Ureter (tissue), 1 donor: ENCODE data around the gene UGDH. TPM values are rescaled to one million over a fixed set of nuclear protein-coding genes. Genes with fewer than 3 reads are reported as not detected.
"Not testable (repeated sequence)": the region's sequence is repeated elsewhere in the genome, so short reads cannot be mapped to it uniquely, and the experiment has no call there.

Experiments
- DNase-seq: peaks from one replicate; pipeline ENCODE4 v3.0.0-alpha.2; 2020; ENCODE audit warnings: low spot score
- total RNA-seq: library from RNA; stranded (reverse); gene quantifications from one replicate; pipeline ENCODE4 v1.2.4, GENCODE V29; 2023
- donor health status: DM: yes; HTN: yes; CAD: no.

Gene UGDH
- 76.0 TPM for total RNA-seq

DNA sequence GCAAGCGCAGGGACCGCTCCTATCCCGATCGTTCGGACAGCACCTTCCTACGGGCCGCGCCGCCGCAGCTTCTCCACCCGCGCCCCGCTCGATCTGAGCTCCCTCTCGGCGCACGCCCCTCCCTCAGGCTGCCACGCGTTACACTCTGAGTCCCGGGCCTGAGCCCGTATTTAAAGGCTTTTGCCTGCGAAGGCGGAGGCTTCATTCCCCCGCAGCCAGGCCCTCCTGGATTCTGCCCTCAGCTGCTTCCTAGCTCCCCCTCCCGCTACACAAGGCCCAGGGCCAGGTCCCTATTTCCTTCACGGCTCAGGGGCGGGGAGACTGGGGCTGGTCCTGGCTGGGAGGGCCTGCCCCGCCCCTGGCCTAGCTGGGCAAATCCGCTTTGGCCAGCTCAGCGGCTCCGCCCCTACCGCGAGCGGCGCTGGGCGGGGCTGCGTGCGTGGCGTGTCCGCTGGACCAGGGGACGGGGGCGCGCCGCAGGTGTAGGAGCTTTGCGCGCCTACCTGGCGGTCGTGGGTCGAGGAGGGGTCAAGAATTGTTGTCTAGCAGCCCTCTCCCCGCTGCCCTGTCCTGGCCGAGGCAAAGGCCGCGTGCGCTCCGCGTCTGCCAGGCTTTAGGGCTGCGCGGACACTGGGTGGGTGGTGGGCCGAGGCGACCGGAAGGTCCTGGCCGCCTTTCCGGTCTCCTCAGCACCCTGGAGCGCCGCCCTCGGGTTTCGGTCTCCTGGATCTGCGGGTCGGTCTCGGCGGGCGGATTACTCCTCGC lies at the start of gene UGDH:
Gene UGDH, minus strand, starts transcription at position 144 of the 765 bp plus-strand sequence. CDS start 5,927 bp downstream, outside the sequence.
- DNase-seq: peak; percentile 97

DNA sequence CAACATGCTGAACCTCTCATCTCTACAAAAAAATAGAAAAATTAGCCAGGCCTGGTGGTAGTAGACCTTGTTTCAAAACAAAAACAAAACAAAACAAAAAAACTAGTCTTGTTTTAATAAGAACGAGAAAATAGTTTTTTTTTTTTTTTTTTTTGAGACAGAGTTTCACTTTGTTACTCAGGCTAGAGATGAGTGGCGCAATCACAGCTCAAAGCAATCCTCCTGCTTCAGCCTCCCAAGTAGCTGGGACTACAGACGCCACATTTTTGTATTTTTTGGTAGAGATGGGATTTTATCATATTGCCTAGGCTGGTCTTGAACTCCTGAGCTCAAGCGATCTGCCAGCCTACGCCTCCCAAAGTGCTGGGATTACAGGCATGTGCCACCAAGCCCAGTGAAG lies 47.7 kb upstream of the UGDH start:
- no peak for DNase-seq

DNA sequence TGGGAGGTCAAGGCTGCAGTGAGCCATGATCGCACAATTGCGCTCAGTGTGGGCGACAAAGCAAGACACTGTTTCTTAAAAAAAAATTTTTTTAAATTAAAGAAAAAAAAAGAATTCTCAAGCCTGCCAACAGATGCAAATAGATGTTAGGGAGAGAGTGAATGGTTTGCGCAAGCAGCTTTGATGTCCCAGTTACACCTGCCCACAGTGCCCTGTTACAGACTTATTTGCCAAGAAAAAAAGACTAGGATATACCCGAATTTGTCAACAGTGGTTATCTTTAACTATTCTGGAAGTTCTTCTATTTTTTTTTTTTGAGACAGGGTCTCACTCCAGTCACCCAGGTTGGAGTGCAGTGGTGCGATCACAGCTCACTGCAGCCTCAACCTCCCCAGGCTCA lies 44.3 kb upstream of the UGDH start:
- DNase-seq: no peak

DNA sequence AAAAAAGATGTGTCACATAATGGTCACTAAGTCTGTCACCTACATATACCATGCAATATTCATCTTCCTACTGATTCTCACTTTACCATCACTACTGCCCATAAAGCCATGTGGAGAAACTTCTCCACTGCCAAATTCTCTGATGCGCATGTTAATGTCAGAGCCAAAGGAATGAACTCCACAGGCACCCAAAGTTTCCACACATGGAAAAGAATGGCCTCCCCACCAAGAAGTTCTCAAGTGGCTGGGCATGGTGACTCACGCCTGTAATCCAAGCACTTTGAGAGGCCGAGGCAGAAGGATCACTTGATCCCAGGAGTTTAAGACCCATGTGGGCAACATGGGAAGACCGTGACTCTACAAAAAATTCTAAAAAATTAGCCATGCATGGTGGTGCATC lies 43.8 kb upstream of the UGDH start:
- DNase-seq: no peak

DNA sequence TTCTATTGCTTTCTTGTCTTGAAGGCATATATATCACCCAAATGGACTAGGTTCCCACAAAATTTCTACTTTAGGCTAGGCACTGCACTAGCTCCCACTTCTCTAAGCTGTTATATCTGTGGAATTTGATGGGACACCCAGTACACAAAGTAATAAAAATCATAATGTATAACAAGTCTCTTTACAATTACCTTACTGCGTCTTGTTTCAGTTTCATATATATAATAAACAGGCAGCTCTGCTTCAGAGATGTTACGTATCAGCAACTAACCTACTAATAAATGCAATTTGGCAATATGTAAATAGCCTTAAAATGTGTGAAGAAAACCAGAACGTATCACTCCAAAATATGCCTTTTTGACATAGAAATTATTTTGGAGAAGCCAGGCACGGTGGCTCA lies 42.0 kb upstream of the UGDH start:
- DNase-seq: no peak

DNA sequence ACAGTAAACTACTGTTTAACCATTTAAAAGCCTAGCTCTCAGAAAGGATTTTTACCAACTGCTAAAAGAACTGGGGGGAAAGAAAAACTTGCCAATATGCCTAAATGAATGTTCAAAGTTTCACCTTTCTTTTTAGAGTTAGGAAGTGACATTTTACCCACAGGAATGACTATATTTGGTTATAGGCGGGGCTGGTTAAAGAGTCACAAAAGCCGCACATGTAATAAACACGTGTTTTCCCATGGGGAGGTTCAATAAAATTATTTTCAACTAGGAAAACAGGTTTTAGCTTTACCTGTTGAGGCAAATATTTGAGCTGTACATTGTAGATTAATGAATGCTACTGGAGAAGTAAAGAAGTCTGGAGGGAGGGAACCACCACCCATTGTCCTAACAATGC lies 41.6 kb upstream of the UGDH start:
- no peak for DNase-seq

DNA sequence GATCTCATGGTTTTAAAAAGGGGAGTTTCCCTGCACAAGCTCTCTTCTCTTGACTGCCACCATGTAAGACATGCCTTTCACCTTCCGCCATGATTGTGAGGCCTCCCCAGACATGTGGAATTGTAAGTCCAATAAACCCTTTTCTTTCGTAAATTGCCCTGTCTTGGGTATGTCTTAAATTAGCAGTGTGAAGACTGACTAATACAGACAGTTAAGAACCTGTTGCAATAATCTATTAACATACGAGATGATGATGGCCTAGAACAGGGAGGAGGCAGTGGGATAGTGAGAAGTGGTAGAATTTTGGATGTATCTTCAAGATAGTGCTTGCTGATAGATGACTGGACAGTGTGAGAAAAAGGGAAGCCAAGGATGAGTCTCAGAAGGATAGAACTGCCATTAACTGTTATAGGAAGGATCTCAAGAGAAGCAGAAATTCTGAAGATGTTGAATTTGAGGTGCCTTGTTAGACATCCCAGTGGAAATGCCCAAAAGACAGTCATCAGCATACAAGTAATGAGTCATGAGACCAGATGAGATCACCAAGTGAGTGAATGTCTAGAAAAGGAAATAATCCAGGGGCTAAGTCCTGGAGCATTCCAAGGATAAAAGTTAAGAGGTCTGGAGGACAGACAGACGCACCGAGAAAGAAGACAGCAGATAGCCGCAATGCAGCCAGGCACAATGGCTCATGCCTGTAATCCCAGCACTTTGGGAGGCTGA lies 38.8 kb upstream of the UGDH start:
- no peak for DNase-seq

DNA sequence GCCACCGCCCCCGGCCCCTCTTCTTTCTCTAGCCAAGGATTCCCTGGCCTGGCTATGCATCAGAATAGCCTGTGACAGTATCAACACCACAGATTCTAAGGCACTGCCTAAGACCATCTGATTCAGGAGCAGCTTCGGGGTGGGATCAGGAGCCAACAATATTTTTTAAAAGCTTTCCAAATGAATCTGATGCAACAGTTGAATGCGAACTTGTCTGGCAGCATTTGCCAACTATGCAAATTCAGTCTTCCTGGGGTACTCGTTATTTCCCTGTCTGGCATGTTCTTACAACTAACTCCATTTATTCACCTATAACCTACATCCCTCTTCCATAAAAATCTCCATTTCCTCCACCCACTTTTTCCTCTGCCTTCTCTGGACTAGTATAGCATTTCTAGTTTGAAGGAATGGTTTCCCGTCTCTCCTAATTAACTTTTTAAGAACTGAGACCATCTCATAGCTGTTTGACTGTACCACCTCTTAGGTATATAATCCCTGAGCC lies 36.2 kb upstream of the UGDH start:
- no peak for DNase-seq

DNA sequence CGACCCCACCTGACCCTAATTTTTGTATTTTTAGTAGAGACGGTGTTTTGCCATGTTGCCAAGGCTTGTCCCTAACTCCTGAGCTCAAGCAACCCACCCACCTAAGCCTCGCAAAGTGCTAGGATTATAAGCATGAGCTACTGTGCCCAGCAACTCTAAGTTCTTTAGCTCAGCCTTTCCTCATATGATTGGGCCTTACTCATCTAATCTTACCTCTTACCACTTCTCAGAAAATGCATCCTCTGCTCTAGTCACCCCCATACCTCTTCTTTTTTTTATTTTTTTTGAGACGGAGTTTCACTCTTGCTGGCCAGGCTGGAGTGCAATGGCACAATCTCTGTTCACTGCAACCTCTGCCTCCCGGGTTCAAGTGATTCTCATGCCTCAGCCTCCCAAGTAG lies 35.6 kb upstream of the UGDH start:
- DNase-seq: no peak

DNA sequence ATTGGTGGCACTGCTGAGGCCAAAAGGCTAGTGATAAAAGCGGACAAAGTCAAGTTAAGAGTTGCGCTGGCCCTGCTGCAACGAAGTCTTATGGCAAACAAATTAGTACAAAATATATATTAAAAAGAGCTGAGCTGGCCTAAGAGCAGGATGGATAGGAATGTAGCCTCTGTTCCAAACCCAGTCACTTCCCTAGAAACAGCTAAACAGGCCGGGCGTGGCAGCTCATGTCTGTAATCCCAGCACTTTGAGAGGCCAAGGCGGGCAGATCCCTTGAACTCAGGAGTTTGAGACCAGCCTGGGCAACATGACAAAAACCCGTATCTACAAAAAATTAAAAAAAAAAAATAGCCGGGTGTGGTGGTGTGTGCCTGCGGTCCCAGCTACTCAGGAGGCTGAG lies 32.4 kb upstream of the UGDH start:
- DNase-seq: no peak

DNA sequence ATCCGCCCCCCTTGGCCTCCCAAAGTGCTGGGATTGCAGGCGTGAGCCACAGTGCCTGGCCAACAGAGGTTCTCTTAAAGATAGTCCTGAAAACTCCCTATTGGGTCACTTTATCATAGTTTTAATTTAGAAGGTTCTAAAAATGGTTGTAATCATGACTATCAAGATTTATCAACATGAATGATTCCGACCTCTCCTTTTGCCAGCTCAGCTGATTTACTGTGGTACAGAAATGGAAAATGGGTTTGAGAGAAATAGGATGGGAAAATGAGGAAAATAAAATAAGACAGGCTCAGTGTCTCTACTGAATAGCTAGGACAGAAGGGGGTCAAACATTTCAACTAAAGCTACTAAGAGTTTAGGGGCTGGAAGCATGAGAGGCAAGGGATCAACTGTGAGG lies 28.2 kb upstream of the UGDH start:
- DNase-seq: no peak

DNA sequence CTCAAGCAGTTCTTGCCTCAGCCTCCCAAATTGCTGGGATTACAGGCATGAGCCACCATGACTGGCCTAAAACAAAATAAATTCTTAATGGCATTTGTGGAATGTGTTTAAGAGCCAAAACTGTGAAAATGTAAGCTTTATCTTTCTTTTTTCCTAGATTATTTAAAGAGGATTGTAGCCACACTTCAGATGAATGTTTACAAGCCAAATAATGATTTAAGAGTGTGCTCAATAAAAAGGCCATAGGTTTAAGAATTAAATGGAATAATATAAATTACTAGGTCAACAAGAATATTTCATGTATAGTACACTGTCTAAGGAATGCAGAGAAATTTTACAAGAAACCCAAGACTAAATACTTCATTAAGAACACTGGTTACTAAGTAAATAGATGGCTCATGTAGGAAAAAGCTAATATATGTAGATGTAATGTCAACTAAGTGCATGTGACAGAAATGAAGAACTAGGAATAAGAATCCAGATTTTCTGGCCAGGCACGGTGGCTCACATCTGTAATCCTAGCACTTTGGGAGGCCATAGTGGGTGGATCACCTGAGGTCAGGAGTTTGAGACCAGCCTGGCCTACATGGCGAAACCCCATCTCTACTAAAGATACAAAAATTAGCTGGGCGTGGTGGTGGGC lies 21.3 kb upstream of the UGDH start:
- DNase-seq: no peak

DNA sequence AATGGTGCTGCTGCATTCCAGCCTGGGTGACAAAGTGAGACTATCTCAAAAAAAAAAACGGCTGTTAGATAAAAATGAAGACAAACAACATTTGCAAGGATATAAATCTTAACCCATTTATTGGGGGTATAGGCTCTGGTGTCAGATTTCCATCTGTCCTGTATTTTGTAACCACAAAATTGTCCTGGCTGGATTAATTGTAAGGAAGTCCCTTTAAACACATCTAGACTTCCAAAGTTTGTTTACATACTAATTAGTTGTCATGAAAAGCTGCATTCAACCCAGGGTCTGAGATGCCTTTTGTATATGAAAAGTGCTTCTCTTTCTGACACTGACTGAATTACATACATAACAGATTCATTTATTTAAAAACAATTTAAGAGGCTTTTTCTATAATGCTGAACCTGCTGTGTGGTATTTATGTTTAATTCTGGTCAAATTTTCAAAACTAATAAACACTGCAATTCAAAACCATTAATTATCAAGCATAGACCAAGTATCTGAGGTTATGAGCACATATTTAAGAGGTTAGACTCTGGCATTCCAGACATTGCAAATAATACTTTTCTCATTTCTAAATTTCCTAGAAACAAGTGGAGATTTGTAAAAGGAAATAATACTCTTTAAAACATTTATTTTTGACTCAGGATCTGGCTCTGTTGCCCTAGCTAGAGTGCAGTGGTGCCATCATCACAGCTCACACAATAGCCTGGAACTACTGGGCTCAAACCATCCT lies 17.5 kb upstream of the UGDH start:
- no peak for DNase-seq

DNA sequence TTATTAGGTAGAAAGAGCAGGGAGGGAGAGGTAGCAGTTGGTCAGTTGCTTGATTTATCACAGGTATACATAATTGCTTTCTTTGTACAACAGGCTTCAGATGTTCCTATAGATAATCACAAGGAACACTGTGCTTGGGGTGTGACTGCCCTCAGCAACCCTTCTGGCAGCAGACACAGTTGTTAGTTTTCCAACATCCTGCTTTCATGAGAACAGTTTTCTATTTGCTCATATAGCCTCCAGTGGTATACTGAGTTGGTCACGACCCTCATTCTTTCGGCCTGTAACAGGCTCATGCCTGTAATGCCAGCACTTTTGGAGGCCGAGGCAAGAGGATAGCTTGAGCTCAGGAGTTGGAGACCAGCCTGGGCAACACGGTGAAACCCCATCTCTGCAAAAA lies 16.8 kb upstream of the UGDH start:
- not testable (repeated sequence) for DNase-seq

DNA sequence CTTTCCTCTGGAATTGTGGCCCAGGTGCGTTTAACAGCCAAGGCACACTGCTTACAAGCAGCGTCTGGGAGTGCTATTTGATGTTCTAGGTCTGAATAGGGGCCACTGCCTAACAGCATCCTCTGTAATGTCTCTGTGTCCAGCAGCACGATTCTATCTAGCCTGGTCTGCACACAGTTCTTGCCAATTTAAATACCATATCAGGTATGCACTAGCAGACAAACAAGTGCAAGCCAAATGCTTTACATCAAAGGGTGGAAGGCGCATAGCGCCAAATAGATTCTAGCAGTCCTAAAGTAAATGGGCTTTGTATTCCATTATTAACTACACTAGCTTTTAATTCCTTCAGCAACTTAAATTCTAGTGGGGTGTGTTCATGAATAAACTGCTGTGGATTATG lies 15.8 kb upstream of the UGDH start:
- no peak for DNase-seq

DNA sequence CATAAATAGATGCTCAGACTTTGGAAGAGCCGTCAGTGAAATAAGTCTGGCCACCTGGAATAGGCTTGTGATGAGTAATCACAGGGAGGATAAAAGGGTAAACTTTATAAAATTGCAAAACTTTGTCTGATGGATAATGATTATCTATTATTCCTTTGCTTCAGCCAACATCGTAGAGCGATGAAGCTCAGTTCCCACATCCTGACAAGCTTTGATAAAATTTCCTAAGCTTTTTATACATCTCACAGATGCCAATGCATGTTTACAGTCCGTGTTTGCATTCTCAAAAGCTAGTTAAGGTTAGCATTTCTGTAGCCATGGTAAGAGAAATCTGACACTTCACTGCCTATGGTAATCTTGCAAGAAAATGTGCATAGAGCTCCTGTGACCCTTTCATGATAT lies 15.4 kb upstream of the UGDH start:
- DNase-seq: no peak

DNA sequence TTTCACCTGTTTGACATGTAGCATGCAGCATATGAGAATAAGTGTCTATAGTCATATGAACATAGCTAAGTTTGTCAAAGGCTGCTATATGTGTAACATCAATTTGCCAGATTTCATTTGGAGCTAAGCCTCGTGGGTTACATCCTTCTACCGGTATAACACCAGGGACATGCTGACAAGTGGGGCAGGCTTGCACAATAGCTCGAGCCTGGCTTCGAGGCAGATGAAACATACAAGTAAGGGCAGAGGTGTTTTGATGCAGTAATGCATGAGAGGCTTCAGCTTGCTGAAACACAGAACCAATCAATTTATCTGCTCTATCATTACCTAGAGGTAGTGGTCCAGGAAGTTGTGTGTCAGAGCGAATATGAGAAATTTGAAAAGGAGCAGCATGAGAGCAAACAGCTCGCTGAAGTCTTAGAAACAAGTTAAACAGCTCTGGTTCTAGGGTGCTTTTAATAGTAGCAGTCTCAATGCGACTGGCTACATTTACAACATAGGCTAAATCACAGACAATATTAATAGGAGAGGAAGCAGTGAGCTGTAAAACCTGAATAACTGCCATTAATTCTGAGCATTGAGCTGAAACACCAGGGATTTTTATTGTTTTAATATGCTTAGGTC lies 14.9 kb upstream of the UGDH start:
- no peak for DNase-seq

DNA sequence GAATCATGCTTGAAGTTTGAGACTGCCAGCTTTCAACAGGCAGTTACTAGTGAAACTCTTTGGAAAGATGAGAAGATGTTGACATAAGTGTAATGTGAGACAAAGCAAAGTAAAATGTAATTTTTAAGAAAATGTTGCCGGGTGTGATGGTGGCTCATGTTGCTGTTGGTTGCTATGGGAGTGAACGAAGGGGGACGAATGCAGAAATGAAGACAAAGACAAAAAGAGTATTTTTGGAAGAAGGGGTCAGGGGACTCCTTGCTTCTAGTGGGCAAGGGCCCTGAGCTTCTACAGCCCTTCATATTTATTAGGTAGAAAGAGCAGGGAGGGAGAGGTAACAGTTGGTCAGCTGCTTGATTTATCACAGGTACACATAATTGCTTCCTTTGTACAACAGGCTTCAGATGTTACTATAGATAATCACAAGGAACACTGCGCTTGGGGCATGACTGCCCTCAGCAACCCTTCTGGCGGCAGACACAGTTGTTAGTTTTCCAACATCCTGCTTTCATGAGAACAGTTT lies 11.9 kb upstream of the UGDH start:
- DNase-seq: no peak

DNA sequence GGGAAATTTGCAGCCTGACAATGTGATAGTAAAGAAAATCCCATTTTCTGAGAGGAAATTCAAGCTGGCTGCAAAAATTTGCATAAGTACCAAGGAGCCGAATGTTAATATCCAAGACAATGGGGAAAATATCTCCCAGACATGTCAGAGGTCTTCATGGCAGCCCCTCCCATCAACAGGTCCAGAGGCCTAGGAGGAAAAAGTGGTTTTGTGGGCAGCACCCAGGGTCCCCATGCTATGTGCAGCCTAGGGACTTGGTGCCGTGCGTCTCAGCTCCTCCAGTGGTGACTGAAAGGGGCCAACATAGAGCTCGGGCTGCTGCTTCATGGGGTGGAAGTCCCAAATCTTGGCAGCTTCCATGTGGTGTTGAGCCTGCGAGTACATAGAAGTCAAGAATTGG lies 6.3 kb upstream of the UGDH start:
- no peak for DNase-seq

DNA sequence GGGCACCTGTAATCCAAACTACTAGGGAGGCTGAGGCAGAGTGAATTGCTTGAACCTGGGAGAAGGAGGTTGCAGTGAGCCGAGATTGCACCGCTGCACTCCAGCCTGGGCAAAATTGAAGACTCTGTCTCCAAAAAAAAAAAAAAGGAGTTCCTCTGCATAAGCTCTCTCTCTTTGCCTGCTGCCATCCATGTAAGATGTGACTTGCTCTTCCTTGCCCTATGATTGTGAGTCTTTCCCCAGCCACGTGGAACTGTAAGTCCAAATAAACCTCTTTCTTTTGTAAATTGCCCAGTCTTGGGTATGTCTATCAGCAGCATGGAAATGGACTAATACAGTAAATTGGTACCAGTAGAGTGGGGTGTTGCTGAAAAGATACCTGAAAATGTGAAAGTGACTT lies 5.0 kb upstream of the UGDH start:
- DNase-seq: not testable (repeated sequence)

DNA sequence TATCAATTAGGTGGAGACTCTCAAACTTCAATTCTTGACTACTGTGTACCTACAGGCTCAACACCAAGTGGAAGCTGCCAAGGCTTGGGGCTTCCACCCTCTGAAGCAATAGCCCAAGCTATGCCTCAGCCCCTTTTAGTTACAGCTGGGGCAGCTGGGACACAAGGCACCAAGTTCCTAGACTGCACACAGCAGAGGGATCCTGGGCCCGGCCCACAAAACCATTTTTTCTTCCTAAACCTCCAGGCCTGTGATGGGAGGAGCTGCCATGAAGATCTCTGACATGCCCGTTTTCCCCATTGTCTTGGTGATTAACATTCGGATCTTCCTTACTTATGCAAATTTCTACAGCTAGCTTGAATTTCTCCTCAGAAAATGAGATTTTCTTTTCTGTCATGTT lies 3.4 kb upstream of the UGDH start:
- no peak for DNase-seq
